Endodermal cell (in vitro differentiated cells): ENCODE results near the gene ZNF500. TPM values are rescaled to one million over a fixed set of nuclear protein-coding genes. Genes with fewer than 3 reads are reported as not detected.

ENCODE experiments used
- DNase-seq: peaks from one replicate; pipeline ENCODE4 v3.0.0-alpha.2; 2017
- H3K27ac ChIP-seq: 2 replicates; pipeline ENCODE4 v1.5.1; 2013; ENCODE audit warnings: mild to moderate bottlenecking, low read depth, low read length, moderate library complexity
- H3K27me3 ChIP-seq: 2 replicates; pipeline ENCODE4 v1.6.1; 2013; ENCODE audit warnings: mild to moderate bottlenecking, low read length, moderate library complexity; ENCODE audit not compliant: insufficient read depth, control insufficient read depth, poor library complexity, severe bottlenecking
- H3K36me3 ChIP-seq: 2 replicates; pipeline ENCODE4 v1.7.0; 2013; ENCODE audit warnings: mild to moderate bottlenecking, low read length, moderate library complexity; ENCODE audit not compliant: control insufficient read depth, insufficient read depth
- H3K4me1 ChIP-seq: one replicate; pipeline ENCODE4 v1.7.0; 2013; ENCODE audit warnings: low read length; ENCODE audit not compliant: control insufficient read depth, insufficient read depth
- H3K4me3 ChIP-seq: 2 replicates; pipeline ENCODE4 v1.5.1; 2013; ENCODE audit warnings: mild to moderate bottlenecking, low read length, moderate library complexity
- H3K9ac ChIP-seq: 2 replicates; pipeline ENCODE4 v1.6.1; 2013; ENCODE audit warnings: mild to moderate bottlenecking, low read length, moderate library complexity; ENCODE audit not compliant: poor library complexity, severe bottlenecking; ENCODE audit errors: extremely low read depth
- H3K9me3 ChIP-seq: 2 replicates; pipeline ENCODE4 v1.6.1; 2013; ENCODE audit warnings: mild to moderate bottlenecking, low read length, moderate library complexity; ENCODE audit not compliant: control insufficient read depth
- H3K27ac Mint-ChIP-seq: 2 replicates; pipeline ENCODE4 v1.8.0; 2020; ENCODE audit warnings: mixed read lengths
- H3K27me3 Mint-ChIP-seq: 2 replicates; pipeline ENCODE4 v1.8.0; 2021; ENCODE audit warnings: mild to moderate bottlenecking, mixed read lengths; ENCODE audit not compliant: insufficient read depth
- H3K36me3 Mint-ChIP-seq: 2 replicates; pipeline ENCODE4 v1.8.0; 2020; ENCODE audit warnings: low read depth, mixed read lengths
- H3K4me1 Mint-ChIP-seq: 2 replicates; pipeline ENCODE4 v1.8.0; 2020; ENCODE audit warnings: mixed read lengths
- H3K4me3 Mint-ChIP-seq: 2 replicates; pipeline ENCODE4 v1.8.0; 2020; ENCODE audit warnings: mild to moderate bottlenecking, moderate library complexity, mixed read lengths
- H3K9me3 Mint-ChIP-seq: 2 replicates; pipeline ENCODE4 v1.8.0; 2020; ENCODE audit warnings: mild to moderate bottlenecking, mixed read lengths
- WGBS, 2 experiments: methylation state at CpG; one replicate each; pipeline versions ENCODE4 v1.1.5 to v1.1.7; 2013; ENCODE audit warnings: missing lambda C conversion rate in 2 of 2, mixed read lengths in 1 of 2; ENCODE audit not compliant: insufficient coverage in 1 of 2, insufficient read length in 1 of 2; 5-methylcytosine and 5-hydroxymethylcytosine counted together
- total RNA-seq, 2 donors: library from RNA; stranded (reverse); fragmentation: NEBNext Ultra II Directional in 1 of 2; extraction: Animal tissue kit (Norgen Biotek cat#: 25700) in 1 of 2; gene quantifications; 2 replicates in 1 of 2; 3 replicates in 1 of 2; pipeline ENCODE4 v1.2.1, GENCODE V29; 2021
- TF ChIP-seq, protein P1 (sequence below): fragments of 200-600 bp; sonication (generic); conservative IDR thresholded peaks from 2 replicates; pipeline ENCODE4 v1.5.0; 2021; ENCODE audit warnings: antibody characterized with exemption, mild to moderate bottlenecking

ZNF500 gene
- total RNA-seq, 2 donors from 2014 or later: 17.2 to 21.6 TPM

DNA sequence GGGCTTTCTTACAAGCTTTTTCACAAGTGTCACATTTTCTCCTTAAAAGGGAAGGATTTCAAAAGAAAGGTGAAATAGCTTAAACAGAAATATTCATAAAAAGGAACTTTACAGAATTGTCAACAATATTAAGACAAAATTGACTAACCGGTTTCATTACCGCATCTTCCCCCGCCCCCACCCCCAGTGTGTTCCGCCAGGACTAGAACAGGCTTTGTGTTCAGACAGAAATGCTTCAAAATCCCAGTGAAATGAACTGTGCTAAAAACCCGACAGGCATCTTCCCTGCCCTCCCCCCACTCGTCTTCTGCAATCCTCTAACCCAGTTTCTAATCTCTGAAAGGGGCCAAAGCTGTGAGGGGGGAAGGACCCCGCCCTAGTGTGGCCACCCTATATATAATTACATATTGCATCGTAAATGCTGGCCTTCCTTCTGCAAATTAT is 36.5 kb upstream of the ZNF500 start:
- Histone ChIP-seq H3K27me3 (no peaks in the 10 kb centered on the region), H3K4me1 (peaks cover 9% of the 10 kb centered on the region), H3K9me3 (no peaks in the 10 kb centered on the region), H3K4me3 (peak overlapping the region; percentile 90), H3K9ac (peak overlapping the region; percentile 32), H3K27ac (no peak overlapping the region), H3K36me3 (peaks cover 29% of the 10 kb centered on the region)
- Mint-ChIP-seq H3K9me3 (no peaks in the 10 kb centered on the region), H3K27me3 (no peaks in the 10 kb centered on the region), H3K4me3 (peak overlapping the region; percentile 68), H3K27ac (no peak overlapping the region), H3K36me3 (peaks cover 36% of the 10 kb centered on the region), H3K4me1 (peaks cover 9% of the 10 kb centered on the region)
- 55 to 71% methylated on average over 4 to 8 of the region's 8 CpGs for WGBS, 2 experiments
- TF ChIP-seq, protein P1, sequence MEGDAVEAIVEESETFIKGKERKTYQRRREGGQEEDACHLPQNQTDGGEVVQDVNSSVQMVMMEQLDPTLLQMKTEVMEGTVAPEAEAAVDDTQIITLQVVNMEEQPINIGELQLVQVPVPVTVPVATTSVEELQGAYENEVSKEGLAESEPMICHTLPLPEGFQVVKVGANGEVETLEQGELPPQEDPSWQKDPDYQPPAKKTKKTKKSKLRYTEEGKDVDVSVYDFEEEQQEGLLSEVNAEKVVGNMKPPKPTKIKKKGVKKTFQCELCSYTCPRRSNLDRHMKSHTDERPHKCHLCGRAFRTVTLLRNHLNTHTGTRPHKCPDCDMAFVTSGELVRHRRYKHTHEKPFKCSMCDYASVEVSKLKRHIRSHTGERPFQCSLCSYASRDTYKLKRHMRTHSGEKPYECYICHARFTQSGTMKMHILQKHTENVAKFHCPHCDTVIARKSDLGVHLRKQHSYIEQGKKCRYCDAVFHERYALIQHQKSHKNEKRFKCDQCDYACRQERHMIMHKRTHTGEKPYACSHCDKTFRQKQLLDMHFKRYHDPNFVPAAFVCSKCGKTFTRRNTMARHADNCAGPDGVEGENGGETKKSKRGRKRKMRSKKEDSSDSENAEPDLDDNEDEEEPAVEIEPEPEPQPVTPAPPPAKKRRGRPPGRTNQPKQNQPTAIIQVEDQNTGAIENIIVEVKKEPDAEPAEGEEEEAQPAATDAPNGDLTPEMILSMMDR: no peak
- no peak for DNase-seq

DNA sequence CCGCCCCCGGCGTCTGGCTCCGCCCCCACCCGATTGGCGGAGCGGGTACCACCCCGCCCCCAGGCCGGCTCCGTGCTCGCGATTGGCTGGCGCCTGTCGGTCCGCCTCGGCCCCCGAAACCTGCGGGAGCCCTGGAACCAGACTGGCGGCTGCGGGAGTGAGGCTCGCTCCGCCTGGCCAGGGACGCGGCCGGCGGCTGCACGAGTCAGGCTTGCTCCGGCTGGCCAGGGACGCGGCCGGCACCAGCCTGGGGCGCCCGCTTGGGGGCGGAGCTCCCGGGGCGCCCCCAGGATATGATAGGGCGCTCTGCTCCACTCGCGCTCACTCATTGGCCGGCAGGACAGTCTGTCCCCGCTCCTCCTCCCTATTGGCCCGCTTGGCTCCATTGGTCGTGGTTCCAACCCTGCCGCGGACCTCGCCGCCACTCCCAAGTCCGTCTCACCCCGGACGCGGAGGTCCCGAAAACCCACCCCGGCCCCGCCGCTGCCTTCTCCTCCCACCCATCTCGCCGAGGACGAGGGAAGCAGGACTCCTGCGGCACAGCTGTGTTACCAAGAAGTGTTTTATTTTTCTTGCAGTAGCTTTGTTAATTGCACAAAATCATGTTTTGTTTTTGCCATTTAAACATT is 35.8 kb upstream of the ZNF500 start:
- no peaks in the 10 kb centered on the region for H3K9me3 Mint-ChIP-seq
- peaks cover 35% of the 10 kb centered on the region for H3K36me3 Mint-ChIP-seq
- H3K27ac Mint-ChIP-seq: peak overlapping the region; percentile 86

DNA sequence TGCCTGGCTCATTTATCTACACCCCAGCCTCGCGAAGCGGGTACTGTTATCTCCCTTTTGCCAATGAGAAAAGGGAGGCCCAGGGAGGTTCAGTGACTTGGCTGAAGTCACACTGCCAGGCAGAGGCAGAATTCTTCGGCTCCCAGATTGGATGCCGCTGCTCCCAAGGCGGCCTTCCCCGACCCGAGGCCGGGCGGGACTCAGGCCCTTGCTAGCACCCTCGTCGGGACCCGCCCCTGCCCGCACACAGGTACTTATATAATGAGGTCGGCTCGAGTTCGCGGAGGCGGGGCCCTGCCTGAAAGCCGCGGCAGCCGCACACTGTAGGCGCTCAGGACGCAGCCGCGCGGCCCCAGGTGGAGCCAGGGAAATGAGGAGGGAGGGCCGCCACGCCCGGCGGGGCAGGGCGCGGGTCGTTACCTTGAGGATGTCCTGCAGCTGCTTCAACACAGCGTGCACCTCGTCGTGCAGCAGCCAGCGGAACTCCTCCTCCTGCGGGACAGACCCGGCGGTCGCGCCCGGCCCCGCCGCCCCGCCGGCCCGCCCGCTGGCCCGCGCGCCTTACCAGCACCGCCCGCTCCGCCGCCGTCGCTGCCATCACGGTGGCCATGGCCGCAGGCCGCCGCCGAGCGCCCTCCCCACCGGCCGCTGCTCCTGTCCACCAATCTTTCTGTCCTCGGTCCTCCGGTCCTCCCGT is 35.1 kb upstream of the ZNF500 start, which contains the start of gene ROGDI:
ROGDI (minus strand) TSS at position 672 of the 697 bp plus-strand sequence; CDS start at position 610, 62 bp downstream.
- H3K27ac Mint-ChIP-seq: peak within 1 kb of the TSS; percentile 86
- 0% methylated on average over 19 to 70 of the region's 70 CpGs for WGBS, 2 experiments
- Histone ChIP-seq H3K27ac (peak within 1 kb of the TSS; percentile 81), H3K4me3 (peak within 1 kb of the TSS; percentile 90), H3K9ac (peak within 1 kb of the TSS; percentile 64), H3K4me1 (peaks cover 9% of the 10 kb centered on the region), H3K27me3 (no peaks in the 10 kb centered on the region), H3K9me3 (no peaks in the 10 kb centered on the region), H3K36me3 (peaks cover 19% of the 10 kb centered on the region)
- H3K9me3 Mint-ChIP-seq: no peaks in the 10 kb centered on the region
- peaks cover 32% of the 10 kb centered on the region for H3K36me3 Mint-ChIP-seq
- peak; percentile 97 for DNase-seq
- TF ChIP-seq, protein P1: no peak
- H3K4me1 Mint-ChIP-seq: peaks cover 9% of the 10 kb centered on the region
- no peaks in the 10 kb centered on the region for H3K27me3 Mint-ChIP-seq
- H3K4me3 Mint-ChIP-seq: peak within 1 kb of the TSS; percentile 68

More for the DNA sequence above, 35.8 kb upstream of the ZNF500 start:
- no peaks in the 10 kb centered on the region for H3K27me3 ChIP-seq
- H3K36me3 ChIP-seq: peaks cover 26% of the 10 kb centered on the region
- H3K9me3 ChIP-seq: no peaks in the 10 kb centered on the region
- TF ChIP-seq, protein P1: peak; percentile 30
- peaks cover 9% of the 10 kb centered on the region for H3K4me1 ChIP-seq
- peak overlapping the region; percentile 68 for H3K4me3 Mint-ChIP-seq
- peak; percentile 97 for DNase-seq
- 0% methylated on average over 59 of the region's 59 CpGs; no CpG with 5 or more reads in 1 of the 2 experiments for WGBS, 2 experiments
- peak overlapping the region; percentile 81 for H3K27ac ChIP-seq
- H3K4me3 ChIP-seq: peak overlapping the region; percentile 90
- H3K4me1 Mint-ChIP-seq: peaks cover 9% of the 10 kb centered on the region
- H3K9ac ChIP-seq: peak overlapping the region; percentile 32
- H3K27me3 Mint-ChIP-seq: no peaks in the 10 kb centered on the region
